Epidermal melanocyte (primary cell): Measurements from ENCODE around the gene NDUFS3.
A peak's percentile ranks its signal among the peaks of the same experiment; 100 is the strongest.
"Not testable (repeated sequence)": the region's sequence is repeated elsewhere in the genome, so short reads cannot be mapped to it uniquely, and the experiment has no call there.

Experiments
- DNase-seq: peaks from one replicate; pipeline ENCODE4 v3.0.0; 2011; ENCODE audit warnings: low spot score; ENCODE audit not compliant: insufficient read length

Gene NDUFS3

GRCh38 chr11:47578524-47579494 is at the start of gene NDUFS3, which contains the start of gene KBTBD4:
TSS of gene NDUFS3 (plus strand) at chr11:47579074. CDS start at chr11:47579092, 18 bp downstream.
TSS of gene KBTBD4 (minus strand) at chr11:47578970. CDS start at chr11:47578951, 19 bp downstream.
- DNase-seq, result peak; percentile 80

DNA sequence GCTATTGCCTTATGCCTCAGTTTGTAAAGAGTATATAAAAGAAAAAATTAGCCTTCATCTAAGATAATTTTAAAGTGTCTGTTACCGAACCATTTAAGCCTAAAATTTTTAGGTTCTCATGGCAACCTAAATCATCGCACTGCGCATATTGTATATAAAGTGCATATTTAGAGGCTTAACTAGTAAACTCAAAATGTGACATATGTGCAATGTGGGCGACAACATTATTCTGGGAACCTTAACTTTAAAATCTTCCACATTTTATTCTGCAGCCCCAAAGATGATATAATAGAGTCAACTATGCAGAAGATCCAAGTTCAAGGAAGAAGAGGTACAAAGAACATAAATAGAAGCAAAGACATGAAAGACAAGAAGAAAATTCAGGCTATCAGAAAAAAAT is 48.9 kb upstream of the NDUFS3 start:
- DNase-seq, result no peak

DNA sequence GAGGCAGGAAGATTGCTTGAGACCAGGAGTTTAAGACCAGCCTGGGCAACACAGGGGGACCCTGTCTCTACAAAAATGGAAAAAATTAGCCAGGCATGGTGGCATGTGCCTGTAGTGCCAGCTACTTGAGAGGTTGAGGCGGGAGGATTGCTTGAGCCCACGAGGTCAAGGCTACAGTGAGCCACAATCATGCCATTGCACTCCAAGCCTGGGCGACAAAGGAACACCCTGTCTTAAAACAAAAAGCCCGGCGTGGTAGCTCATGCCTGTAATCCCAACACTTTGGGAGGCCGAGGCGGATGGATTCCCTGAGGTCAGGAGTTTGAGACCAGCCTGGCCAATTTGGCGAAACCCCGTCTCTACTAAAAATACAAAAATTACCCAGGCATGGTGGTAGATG is 48.2 kb upstream of the NDUFS3 start:
- DNase-seq, result not testable (repeated sequence)

DNA sequence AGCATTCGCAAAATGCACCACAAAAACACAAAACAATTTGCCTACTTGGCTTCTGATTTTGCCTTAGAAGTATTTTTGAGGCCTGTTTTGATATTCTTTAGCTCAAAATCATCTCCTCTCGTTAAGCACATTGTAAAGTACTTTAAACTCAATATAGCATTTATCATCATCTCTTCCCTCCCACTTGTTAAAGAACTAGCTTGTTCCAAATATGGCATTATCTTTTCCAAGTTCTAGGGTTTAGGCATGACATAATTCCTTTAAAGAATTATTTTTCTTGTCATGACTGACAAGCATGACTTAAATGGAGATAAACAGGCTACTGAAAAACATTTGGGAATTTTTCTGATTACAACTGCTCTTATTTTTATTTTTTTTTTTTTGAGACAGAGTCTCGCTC is 47.2 kb upstream of the NDUFS3 start:
- no peak for DNase-seq

GRCh38 chr11:47532597-47533213 is 46.2 kb upstream of the NDUFS3 start:
- DNase-seq, result no peak

DNA sequence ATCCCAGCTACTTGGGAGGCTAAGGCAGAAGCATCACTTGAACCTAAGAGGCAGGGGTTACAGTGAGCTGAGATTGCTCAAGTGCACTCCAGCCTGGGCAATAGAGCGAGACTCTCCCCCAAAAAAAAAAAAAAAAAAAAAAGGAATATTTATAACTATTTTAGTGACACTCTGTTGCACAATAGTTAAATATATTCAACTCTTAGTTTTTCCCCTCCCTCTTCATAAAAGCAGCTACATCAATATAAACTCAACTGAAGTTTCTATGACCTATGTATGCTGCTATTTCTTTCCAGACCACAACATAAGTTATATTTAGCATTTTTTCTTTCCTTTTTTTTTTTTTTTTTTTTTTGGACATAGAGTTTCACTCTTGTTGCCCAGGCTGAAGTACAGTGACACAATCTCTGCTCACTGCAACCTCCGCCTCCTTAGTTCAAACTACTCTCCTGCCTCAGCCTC is 45.2 kb upstream of the NDUFS3 start:
- DNase-seq, result no peak

- DNase-seq, result no peak
Observed at GRCh38 chr11:47534704-47535251, 44.1 kb upstream of the NDUFS3 start.

GRCh38 chr11:47536915-47537314 is 42.0 kb upstream of the NDUFS3 start:
- DNase-seq, result no peak

- DNase-seq, result no peak
Observed at GRCh38 chr11:47538741-47539565, 39.9 kb upstream of the NDUFS3 start.

- DNase-seq, result no peak
Observed at GRCh38 chr11:47539681-47540039, 39.2 kb upstream of the NDUFS3 start.

GRCh38 chr11:47541070-47541469 is 37.8 kb upstream of the NDUFS3 start:
- no peak for DNase-seq

DNA sequence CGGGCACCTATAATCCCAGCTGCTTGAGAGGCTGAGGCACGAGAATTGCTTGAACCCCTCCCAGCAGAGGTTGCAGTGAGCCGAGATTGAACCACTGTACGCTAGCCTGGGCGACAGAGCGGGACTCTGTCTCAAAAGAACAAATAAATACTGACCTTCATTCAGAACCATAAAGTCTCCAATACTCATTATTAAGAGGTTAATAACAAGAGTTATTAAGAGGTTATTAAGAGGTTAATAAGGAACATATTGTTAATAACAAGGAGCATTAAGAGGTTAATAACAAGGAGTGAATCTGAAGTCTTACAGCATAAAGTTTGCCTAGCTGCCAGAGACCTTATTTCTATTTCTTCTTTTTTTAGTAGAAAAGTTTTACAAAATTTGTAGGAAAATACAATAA is 33.6 kb upstream of the NDUFS3 start:
- DNase-seq, result no peak

GRCh38 chr11:47546274-47546673 is 32.6 kb upstream of the NDUFS3 start:
- not testable (repeated sequence) for DNase-seq

DNA sequence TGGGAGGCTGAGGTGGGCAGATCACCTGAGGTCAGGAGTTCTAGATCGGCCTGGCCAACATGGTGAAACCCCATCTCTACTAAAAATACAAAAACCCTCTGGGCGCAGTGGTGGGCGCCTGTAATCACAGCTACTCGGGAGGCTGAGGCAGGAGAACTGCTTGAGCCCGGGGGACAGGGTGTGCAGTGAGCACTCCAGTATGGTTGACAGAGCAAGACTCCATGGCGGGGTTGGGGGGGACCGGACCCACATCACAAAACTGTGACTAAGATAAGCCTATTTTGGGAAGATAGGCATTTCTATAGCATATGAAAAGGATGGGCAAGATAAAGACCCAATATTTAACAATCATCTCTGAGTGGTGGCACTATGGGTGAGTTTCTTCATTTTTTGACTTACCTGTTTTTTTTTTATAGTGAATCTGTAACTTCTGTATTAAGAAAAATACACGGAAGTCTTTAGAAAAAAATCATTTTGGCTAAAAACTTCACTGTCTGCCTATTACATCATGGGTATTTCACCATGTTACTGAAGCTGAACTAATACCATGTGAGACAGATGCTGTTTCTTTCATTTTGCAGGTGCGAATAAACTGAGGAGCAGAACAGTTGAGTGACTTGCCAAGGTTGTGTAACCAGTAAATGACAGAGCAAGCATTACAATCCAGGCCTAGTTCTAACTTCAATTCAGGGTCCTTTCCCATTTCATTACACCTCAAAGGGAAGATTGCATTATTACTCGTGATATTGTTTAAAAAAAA is 28.4 kb upstream of the NDUFS3 start:
- no peak for DNase-seq

GRCh38 chr11:47551086-47551485 is 27.8 kb upstream of the NDUFS3 start:
- no peak for DNase-seq

DNA sequence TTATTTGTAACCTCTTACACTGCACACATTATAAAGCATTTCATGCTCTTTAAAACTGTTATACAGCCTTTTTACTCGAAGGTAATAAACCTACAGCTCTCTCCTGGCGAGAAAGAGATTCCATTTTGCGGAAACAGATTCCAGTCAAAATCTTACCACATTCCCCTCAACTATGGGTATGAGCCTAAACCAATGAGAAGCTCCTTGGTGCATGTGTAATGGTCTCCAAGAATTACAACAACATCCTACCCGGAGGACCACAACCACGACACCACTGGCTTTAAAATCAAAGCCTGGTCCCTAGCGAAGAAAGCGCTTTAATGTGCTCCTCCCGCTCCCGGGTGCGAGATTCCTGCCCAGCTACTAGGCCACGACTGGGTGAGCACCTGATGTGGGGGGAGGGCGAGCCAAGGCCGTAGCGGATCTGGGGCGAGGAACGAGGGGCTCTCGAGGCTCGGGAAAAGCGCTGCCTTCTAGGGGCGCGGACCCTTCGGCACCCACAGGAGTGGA is 26.8 kb upstream of the NDUFS3 start:
- no peak for DNase-seq

DNA sequence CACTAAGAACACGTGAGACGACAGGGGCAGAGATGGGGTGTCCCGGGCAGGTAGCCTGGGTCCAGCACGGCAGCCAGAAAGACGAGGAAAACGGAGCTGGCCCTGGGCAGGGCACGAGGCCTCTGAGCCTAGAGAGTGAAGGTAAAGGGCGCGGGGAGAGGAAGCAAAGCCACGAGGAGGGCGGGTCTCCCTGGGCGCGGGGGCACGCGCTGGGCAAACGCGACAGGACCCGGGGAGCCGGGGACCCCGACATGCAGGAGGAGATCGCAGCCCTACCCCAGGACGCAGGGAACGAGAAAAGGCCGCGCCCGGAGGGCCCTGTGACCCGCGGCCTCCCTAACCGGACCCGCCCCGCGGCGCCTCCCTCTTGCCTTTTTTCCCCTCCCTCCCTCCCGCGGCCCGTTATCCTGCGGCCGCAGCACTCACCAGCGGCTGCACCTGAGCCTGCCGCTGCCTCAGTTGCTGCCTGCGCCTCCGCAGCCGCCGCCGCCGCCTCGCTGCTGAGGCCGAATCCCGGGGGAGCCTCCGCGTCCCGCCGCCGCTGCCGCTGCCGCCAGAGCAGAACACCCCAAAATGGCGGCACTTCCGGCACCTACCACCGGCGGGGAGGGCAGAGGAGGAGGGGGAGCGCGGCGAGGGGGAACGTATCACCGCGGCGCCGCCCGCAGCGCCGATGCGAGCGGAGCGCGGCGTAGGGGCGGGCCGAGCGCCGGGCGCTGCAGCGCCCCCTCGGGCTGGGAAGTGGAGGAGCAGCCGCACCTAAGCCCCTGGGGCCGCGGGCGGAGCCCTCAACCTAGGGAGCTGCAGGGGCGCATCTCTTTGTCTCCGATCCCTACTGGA is 26.1 kb upstream of the NDUFS3 start, which contains the start of gene CELF1:
CELF1 (minus strand) TSS at position 567 of the 840 bp plus-strand sequence. CDS start 53,609 bp downstream, outside the sequence.
- peak; percentile 65 for DNase-seq

- no peak for DNase-seq
Observed at GRCh38 chr11:47553406-47553743, 25.5 kb upstream of the NDUFS3 start.

DNA sequence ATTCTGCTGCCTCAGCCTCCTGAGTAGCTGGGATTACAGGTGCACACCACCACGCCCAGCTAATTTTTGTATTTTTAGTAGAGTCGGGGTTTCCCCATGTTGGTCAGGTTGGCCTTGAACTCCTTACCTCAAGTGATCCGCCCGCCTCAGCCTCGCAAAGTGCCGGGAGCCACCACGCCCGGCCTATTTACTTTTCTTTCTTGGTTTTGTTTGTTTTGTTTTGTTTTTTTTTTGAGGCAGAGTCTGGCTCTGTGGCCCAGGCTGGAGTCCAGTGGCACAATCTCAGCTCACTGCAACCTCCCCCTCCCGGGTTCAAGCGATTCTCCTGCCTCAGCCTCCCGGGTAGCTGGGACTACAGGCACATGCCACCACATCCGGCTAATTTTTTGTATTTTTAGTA is 21.9 kb upstream of the NDUFS3 start:
- DNase-seq, result not testable (repeated sequence)
